SK-N-SH (cell line): ENCODE measurements around the gene SDK1.

Experiments used
- CTCF ChIP-seq: fragments of 200-600 bp; sonication (generic); IDR thresholded peaks from 2 replicates; pipeline ENCODE4 v1.6.1; 2017; ENCODE audit warnings: antibody characterized with exemption, mild to moderate bottlenecking, moderate library complexity
- ELF1 ChIP-seq: IDR thresholded peaks from 2 replicates; pipeline ENCODE4 v1.4.0; 2012
- POLR2AphosphoS5 ChIP-seq: IDR thresholded peaks from 2 replicates; pipeline ENCODE4 v1.6.1; 2012; ENCODE audit warnings: low read depth, low read length
- TEAD4 ChIP-seq: IDR thresholded peaks from 2 replicates; pipeline ENCODE4 v1.4.0; 2012; ENCODE audit warnings: mild to moderate bottlenecking, borderline replicate concordance; ENCODE audit not compliant: insufficient read depth

GRCh38 chr7:4043988-4044387, 742.9 kb downstream of the SDK1 start:
- TF ChIP-seq CTCF (no peak), POLR2AphosphoS5 (no peak), ELF1 (no peak), TEAD4 (no peak)
